ENCODE data around the gene TRABD2B.
A peak's percentile ranks its signal among the peaks of the same experiment; 100 is the strongest.

The TRABD2B gene

DNA sequence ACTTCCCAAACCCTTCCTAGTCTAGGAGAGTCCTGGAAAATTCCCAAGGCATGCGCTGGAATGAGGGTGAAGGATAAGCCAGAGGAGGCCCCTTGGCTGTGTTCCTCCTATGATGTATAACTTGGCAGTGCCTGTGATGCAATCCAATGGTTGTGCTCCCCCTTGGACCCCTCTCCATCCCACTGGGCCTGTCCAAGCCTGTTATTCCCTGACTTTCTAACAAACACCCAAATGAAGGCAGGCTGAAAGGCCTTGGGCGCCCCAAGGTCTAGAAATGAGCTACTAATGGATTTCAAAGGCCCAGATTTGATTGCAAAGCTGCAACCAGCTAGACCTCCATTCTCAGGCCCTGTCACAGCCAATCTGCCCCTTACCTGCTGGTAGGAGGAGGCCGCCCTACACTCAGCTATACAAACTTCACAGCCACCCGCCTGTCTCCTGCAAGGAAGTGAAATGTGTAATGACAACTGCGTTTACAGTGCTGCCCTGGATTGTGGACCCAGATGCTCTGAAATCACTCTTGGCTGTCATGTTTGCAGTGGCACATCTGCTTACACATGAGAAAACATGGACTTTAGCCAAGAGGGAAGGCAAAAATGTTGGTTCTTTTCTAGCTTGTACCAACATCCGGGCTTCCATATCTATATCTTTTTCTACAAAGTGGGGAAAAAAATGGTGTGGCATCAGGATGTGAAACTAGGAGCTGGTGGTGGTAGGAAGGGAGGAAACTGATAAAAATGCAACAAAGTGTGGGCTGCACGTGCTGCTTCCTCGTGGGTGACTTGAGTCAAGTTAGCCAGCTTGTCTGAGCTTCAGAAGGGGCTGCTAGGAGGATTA, 130.4 kb downstream of the TRABD2B start:
- H3K79me2 ChIP-seq (ENCODE audit: insufficient read depth, low read length): no peaks in the 10 kb centered on the region
- TF ChIP-seq EZH2 (IDR thresholded peaks at IDR 0.05; ENCODE audit: borderline replicate concordance, low read depth, low read length, severe bottlenecking): no peak
- no peaks in the 10 kb centered on the region for H4K20me1 ChIP-seq (ENCODE audit: insufficient read depth, low read length)
- DNase-seq (no peak), ATAC-seq (ENCODE audit: insufficient read depth, low read depth) (no peak)
- H3K27ac ChIP-seq (ENCODE audit: low read length): no peak overlapping the region
- H3K9me3 ChIP-seq (ENCODE audit: insufficient read depth, low read length, severe bottlenecking): no peaks in the 10 kb centered on the region
- no peak overlapping the region for H2AFZ ChIP-seq (ENCODE audit: low read depth, low read length)
- no peak overlapping the region for H3K4me2 ChIP-seq (ENCODE audit: insufficient read depth, low read length)
- no peaks in the 10 kb centered on the region for H3K4me1 ChIP-seq (ENCODE audit: insufficient read depth, low read length)
- no peaks in the 10 kb centered on the region for H3K36me3 ChIP-seq (ENCODE audit: insufficient read depth, low read length)
- H3K9ac ChIP-seq (ENCODE audit: low read depth, low read length): no peak overlapping the region
- H3K4me3 ChIP-seq (ENCODE audit: low read depth in 1 of 2, low read length in 2 of 2): no peak overlapping the region
- H3K27me3 ChIP-seq (ENCODE audit: insufficient read depth, low read length, poor library complexity): no peaks in the 10 kb centered on the region

- DNase-seq (no peak), ATAC-seq (ENCODE audit: insufficient read depth, low read depth) (no peak)
- H3K9ac ChIP-seq (ENCODE audit: low read depth, low read length): no peak overlapping the region
- H3K4me2 ChIP-seq (ENCODE audit: insufficient read depth, low read length): no peak overlapping the region
- H4K20me1 ChIP-seq (ENCODE audit: insufficient read depth, low read length): no peaks in the 10 kb centered on the region
- H3K36me3 ChIP-seq (ENCODE audit: insufficient read depth, low read length): no peaks in the 10 kb centered on the region
- TF ChIP-seq CTCF (IDR thresholded peaks at IDR 0.05; ENCODE audit: borderline replicate concordance, extremely low read depth, low read length, poor library complexity, severe bottlenecking) (no peak), EZH2 (IDR thresholded peaks at IDR 0.05; ENCODE audit: borderline replicate concordance, low read depth, low read length, severe bottlenecking) (no peak)
- H3K9me3 ChIP-seq (ENCODE audit: insufficient read depth, low read length, severe bottlenecking): no peaks in the 10 kb centered on the region
- H3K27ac ChIP-seq (ENCODE audit: low read length): no peak overlapping the region
- H3K79me2 ChIP-seq (ENCODE audit: insufficient read depth, low read length): no peaks in the 10 kb centered on the region
- H3K4me1 ChIP-seq (ENCODE audit: insufficient read depth, low read length): no peaks in the 10 kb centered on the region
- no peak overlapping the region for H2AFZ ChIP-seq (ENCODE audit: low read depth, low read length)
- no peak overlapping the region for H3K4me3 ChIP-seq (ENCODE audit: low read depth in 1 of 2, low read length in 2 of 2)
- H3K27me3 ChIP-seq (ENCODE audit: insufficient read depth, low read length, poor library complexity): no peaks in the 10 kb centered on the region
Observed at GRCh38 chr1:47865881-47866535, 131.2 kb downstream of the TRABD2B start.

GRCh38 chr1:47859092-47859743, 138.0 kb downstream of the TRABD2B start:
- H3K79me2 ChIP-seq (ENCODE audit: insufficient read depth, low read length): no peaks in the 10 kb centered on the region
- no peak overlapping the region for H3K27ac ChIP-seq (ENCODE audit: low read length)
- peak; percentile 96 for ATAC-seq (ENCODE audit: insufficient read depth, low read depth)
- H3K36me3 ChIP-seq (ENCODE audit: insufficient read depth, low read length): no peaks in the 10 kb centered on the region
- H2AFZ ChIP-seq (ENCODE audit: low read depth, low read length): no peak overlapping the region
- no peak overlapping the region for H3K4me2 ChIP-seq (ENCODE audit: insufficient read depth, low read length)
- H3K9ac ChIP-seq (ENCODE audit: low read depth, low read length): no peak overlapping the region
- H3K9me3 ChIP-seq (ENCODE audit: insufficient read depth, low read length, severe bottlenecking): no peaks in the 10 kb centered on the region
- no peak overlapping the region for H3K4me3 ChIP-seq (ENCODE audit: low read depth in 1 of 2, low read length in 2 of 2)
- peaks cover 9% of the 10 kb centered on the region for H3K4me1 ChIP-seq (ENCODE audit: insufficient read depth, low read length)
- DNase-seq: peak; percentile 62
- no peak for TF ChIP-seq EZH2 (IDR thresholded peaks at IDR 0.05; ENCODE audit: borderline replicate concordance, low read depth, low read length, severe bottlenecking)
- TF ChIP-seq CTCF (IDR thresholded peaks at IDR 0.05; ENCODE audit: borderline replicate concordance, extremely low read depth, low read length, poor library complexity, severe bottlenecking): no peak
- H4K20me1 ChIP-seq (ENCODE audit: insufficient read depth, low read length): no peaks in the 10 kb centered on the region
- peaks cover 6% of the 10 kb centered on the region for H3K27me3 ChIP-seq (ENCODE audit: insufficient read depth, low read length, poor library complexity)

DNA sequence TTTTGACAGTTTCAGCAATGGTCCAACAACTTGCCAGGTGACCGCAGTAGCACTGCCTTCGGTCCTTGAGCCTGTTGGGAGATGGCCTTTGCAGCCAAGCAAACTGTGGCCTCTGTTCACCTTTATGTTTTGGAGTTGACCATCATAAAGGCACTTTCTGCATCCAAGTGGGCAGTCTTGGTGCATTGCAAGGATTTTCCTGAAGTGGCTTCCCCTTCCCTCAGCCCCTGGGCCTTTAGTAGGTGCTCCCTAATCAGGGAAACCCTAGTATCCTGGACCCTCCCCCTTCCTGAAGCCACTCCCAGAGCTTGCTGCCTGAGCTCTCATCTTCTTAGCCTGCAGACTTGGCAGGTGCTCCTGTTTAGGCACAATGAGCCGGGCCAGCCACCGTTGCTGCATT, 140.2 kb downstream of the TRABD2B start:
- Histone ChIP-seq H3K36me3 (ENCODE audit: insufficient read depth, low read length) (no peaks in the 10 kb centered on the region), H3K4me1 (ENCODE audit: insufficient read depth, low read length) (peaks cover 9% of the 10 kb centered on the region), H3K79me2 (ENCODE audit: insufficient read depth, low read length) (no peaks in the 10 kb centered on the region), H3K4me2 (ENCODE audit: insufficient read depth, low read length) (no peak overlapping the region), H3K4me3 (ENCODE audit: low read depth in 1 of 2, low read length in 2 of 2) (no peak overlapping the region), H3K9ac (ENCODE audit: low read depth, low read length) (no peak overlapping the region), H3K9me3 (ENCODE audit: insufficient read depth, low read length, severe bottlenecking) (no peaks in the 10 kb centered on the region), H4K20me1 (ENCODE audit: insufficient read depth, low read length) (no peaks in the 10 kb centered on the region), H3K27ac (ENCODE audit: low read length) (no peak overlapping the region), H3K27me3 (ENCODE audit: insufficient read depth, low read length, poor library complexity) (peaks cover 6% of the 10 kb centered on the region), H2AFZ (ENCODE audit: low read depth, low read length) (no peak overlapping the region)
- no peak for DNase-seq
- TF ChIP-seq CTCF (IDR thresholded peaks at IDR 0.05; ENCODE audit: borderline replicate concordance, extremely low read depth, low read length, poor library complexity, severe bottlenecking): no peak
- TF ChIP-seq EZH2 (IDR thresholded peaks at IDR 0.05; ENCODE audit: borderline replicate concordance, low read depth, low read length, severe bottlenecking): no peak
- no peak for ATAC-seq (ENCODE audit: insufficient read depth, low read depth)

Measured in DND-41 (cell line).